Measurements from ENCODE around the gene HAO1. TPM values are rescaled to one million over a fixed set of nuclear protein-coding genes. Genes with fewer than 3 reads are reported as not detected.

The HAO1 gene
- total RNA-seq = not detected
- polyA plus RNA-seq = not detected
- long read RNA-seq, donor 1 = 0 reads
- long read RNA-seq, donor 2 = 0 reads

- no peaks in the 10 kb centered on the region for H3K27me3 ChIP-seq (replicated peaks in 1 of 7)
- H3K4me3 ChIP-seq = no peak within 1 kb of the TSS
- H3K9me3 ChIP-seq = no peaks in the 10 kb centered on the region
- peaks cover 0 to 10% (median 0%) of the 10 kb centered on the region in 6 donors for H3K4me1 ChIP-seq
- TF ChIP-seq CTCF (IDR thresholded peaks at IDR 0.05 in 8 of 11, conservative IDR thresholded peaks at IDR 0.05 in 3 of 11) (no peak), POLR2A (IDR thresholded peaks at IDR 0.05) (no peak), POLR2AphosphoS5 (IDR thresholded peaks at IDR 0.05) (no peak)
- intact Hi-C loops (cut with DNase I; ENCODE audit: low total_unique reads) = no loop called here
- H3K27ac ChIP-seq = no peak within 1 kb of the TSS
- no peak for DNase-seq
- H3K36me3 ChIP-seq = no peaks in the 10 kb centered on the region
- 89 to 97% (median 93%) methylated on average over 3 of the region's 3 CpGs for WGBS, 5 donors
Observed at GRCh38 chr20:7940341-7940740, at the start of gene HAO1. Gene HAO1 (minus strand): TSS chr20:7940458. CDS start chr20:7940422, 36 bp downstream.

- TF ChIP-seq POLR2A (IDR thresholded peaks at IDR 0.05) (no peak), POLR2AphosphoS5 (IDR thresholded peaks at IDR 0.05) (no peak), CTCF (IDR thresholded peaks at IDR 0.05 in 8 of 11, conservative IDR thresholded peaks at IDR 0.05 in 3 of 11) (no peak)
- Histone ChIP-seq H3K4me1 (no peaks in the 10 kb centered on the region), H3K27ac (no peak overlapping the region), H3K36me3 (peaks cover 0 to 96% (median 23%) of the 10 kb centered on the region in 6 donors), H3K27me3 (replicated peaks in 1 of 7) (no peaks in the 10 kb centered on the region), H3K4me3 (no peak overlapping the region), H3K9me3 (peaks cover 0 to 12% (median 9%) of the 10 kb centered on the region in 8 donors)
- 29 to 47% (median 41%) methylated on average over 1 of the region's 1 CpG for WGBS, 5 donors
- no peak for DNase-seq
- intact Hi-C loops (cut with DNase I; ENCODE audit: low total_unique reads) = no loop called here
Observed at GRCh38 chr20:7989379-7989778, 49.1 kb upstream of the HAO1 start.

GRCh38 chr20:7985916-7986315 is 45.7 kb upstream of the HAO1 start:
- 95 to 98% (median 97%) methylated on average over 4 of the region's 4 CpGs for WGBS, 5 donors
- Histone ChIP-seq H3K9me3 (no peaks in the 10 kb centered on the region), H3K27me3 (replicated peaks in 1 of 7) (no peaks in the 10 kb centered on the region), H3K4me3 (no peak overlapping the region), H3K4me1 (peaks cover 0 to 5% (median 0%) of the 10 kb centered on the region in 6 donors), H3K27ac (no peak overlapping the region), H3K36me3 (peaks cover 0 to 96% (median 35%) of the 10 kb centered on the region in 6 donors)
- DNase-seq = no peak
- intact Hi-C loops (cut with DNase I; ENCODE audit: low total_unique reads) = no loop called here
- TF ChIP-seq POLR2AphosphoS5 (IDR thresholded peaks at IDR 0.05) (no peak), CTCF (IDR thresholded peaks at IDR 0.05 in 8 of 11, conservative IDR thresholded peaks at IDR 0.05 in 3 of 11) (no peak), POLR2A (IDR thresholded peaks at IDR 0.05) (no peak)

GRCh38 chr20:7984192-7984591 is 43.9 kb upstream of the HAO1 start:
- intact Hi-C loops (cut with DNase I; ENCODE audit: low total_unique reads) = no loop called here
- Histone ChIP-seq H3K9me3 (no peaks in the 10 kb centered on the region), H3K36me3 (peaks cover 0 to 96% (median 34%) of the 10 kb centered on the region in 6 donors), H3K4me3 (no peak overlapping the region), H3K27ac (no peak overlapping the region), H3K4me1 (peaks cover 0 to 12% (median 0%) of the 10 kb centered on the region in 6 donors), H3K27me3 (replicated peaks in 1 of 7) (no peaks in the 10 kb centered on the region)
- WGBS, 5 donors = 93 to 100% (median 95%) methylated on average over 2 of the region's 2 CpGs
- DNase-seq = no peak
- TF ChIP-seq POLR2AphosphoS5 (IDR thresholded peaks at IDR 0.05) (no peak), CTCF (IDR thresholded peaks at IDR 0.05 in 8 of 11, conservative IDR thresholded peaks at IDR 0.05 in 3 of 11) (no peak), POLR2A (IDR thresholded peaks at IDR 0.05) (no peak)
